ENCODE data around the gene TRMT44.
A peak's percentile ranks its signal among the peaks of the same experiment; 100 is the strongest.

TRMT44 gene

GRCh38 chr4:8515316-8516060 lies 74.9 kb downstream of the TRMT44 start:
- DNase-seq, result peak; percentile 49

- DNase-seq, result no peak
Observed at GRCh38 chr4:8516061-8516573, 75.5 kb downstream of the TRMT44 start.

- DNase-seq, result peak; percentile 7
Observed at GRCh38 chr4:8516996-8517550, 76.5 kb downstream of the TRMT44 start.

GRCh38 chr4:8517946-8518345 lies 77.4 kb downstream of the TRMT44 start:
- DNase-seq, result no peak

GRCh38 chr4:8522160-8523120 lies 81.9 kb downstream of the TRMT44 start:
- no peak for DNase-seq

GRCh38 chr4:8523175-8523574 lies 82.6 kb downstream of the TRMT44 start:
- DNase-seq, result no peak

- DNase-seq, result no peak
Observed at GRCh38 chr4:8523766-8524165, 83.2 kb downstream of the TRMT44 start.

- DNase-seq, result no peak
Observed at GRCh38 chr4:8524595-8525382, 84.2 kb downstream of the TRMT44 start.

- DNase-seq, result peak; percentile 40
Observed at GRCh38 chr4:8525383-8526120, 85.0 kb downstream of the TRMT44 start.
